Keratinocyte (primary cell): Measurements from ENCODE around the gene OGFOD3. TPM values are rescaled to one million over a fixed set of nuclear protein-coding genes. Genes with fewer than 3 reads are reported as not detected.
"Not testable (repeated sequence)": the region's sequence is repeated elsewhere in the genome, so short reads cannot be mapped to it uniquely, and the experiment has no call there.

ENCODE experiments used
- DNase-seq: peaks from one replicate; pipeline ENCODE4 v3.0.0-alpha.2; 2011; ENCODE audit warnings: low read depth, missing footprints, low spot score
- FAIRE-seq: peaks from 2 replicates; lab custom pipeline; 2011; peaks lifted over from hg19 to GRCh38; lab: Jason Lieb, UNC
- H2AFZ ChIP-seq: 2 replicates; pipeline ENCODE4 v1.6.0; 2012; ENCODE audit warnings: low read length, control low read depth, inconsistent platforms; ENCODE audit not compliant: control insufficient read depth
- H3K27ac ChIP-seq: 2 replicates; pipeline ENCODE4 v1.5.1; 2011; ENCODE audit warnings: low read length; ENCODE audit not compliant: control insufficient read depth, insufficient read depth
- H3K27me3 ChIP-seq: 3 replicates; pipeline ENCODE4 v1.6.0; 2011; ENCODE audit warnings: low read length; ENCODE audit not compliant: control insufficient read depth, insufficient read depth; ENCODE audit errors: extremely low read depth
- H3K36me3 ChIP-seq, 2 experiments: 2 replicates in 1 of 2; 3 replicates in 1 of 2; pipeline ENCODE4 v1.5.1; 2011; ENCODE audit warnings: low read length in 2 of 2, mild to moderate bottlenecking in 1 of 2; ENCODE audit not compliant: control insufficient read depth in 2 of 2, insufficient read depth in 2 of 2; ENCODE audit errors: extremely low read depth in 1 of 2
- H3K4me1 ChIP-seq: 3 replicates; pipeline ENCODE4 v1.5.1; 2011; ENCODE audit warnings: low read length; ENCODE audit not compliant: control insufficient read depth, insufficient read depth; ENCODE audit errors: extremely low read depth
- H3K4me2 ChIP-seq: 3 replicates; pipeline ENCODE4 v1.6.0; 2011; ENCODE audit warnings: low read depth, low read length; ENCODE audit not compliant: control insufficient read depth, insufficient read depth; ENCODE audit errors: extremely low read depth
- H3K4me3 ChIP-seq, 3 experiments: fragments of 200-600 bp in 1 of 3; sonication (generic) in 1 of 3; 2 replicates in 2 of 3; 3 replicates in 1 of 3; pipeline ENCODE4 v1.5.1; 2011 to 2016; ENCODE audit warnings: low read length in 3 of 3, mild to moderate bottlenecking in 3 of 3, control low read depth in 2 of 3, inconsistent platforms in 1 of 3, low read depth in 1 of 3, mixed read lengths in 1 of 3, mixed run types in 1 of 3, moderate library complexity in 1 of 3; ENCODE audit not compliant: control insufficient read depth in 2 of 3, insufficient read depth in 2 of 3; ENCODE audit errors: extremely low read depth in 1 of 3
- H3K79me2 ChIP-seq: 2 replicates; pipeline ENCODE4 v1.6.0; 2012; ENCODE audit warnings: low read length; ENCODE audit not compliant: control insufficient read depth, insufficient read depth
- H3K9ac ChIP-seq: 3 replicates; pipeline ENCODE4 v1.6.0; 2011; ENCODE audit warnings: low read length; ENCODE audit not compliant: control insufficient read depth, insufficient read depth; ENCODE audit errors: extremely low read depth
- H3K9me1 ChIP-seq: 3 replicates; pipeline ENCODE4 v1.6.0; 2011; ENCODE audit warnings: low read length; ENCODE audit not compliant: control insufficient read depth, insufficient read depth; ENCODE audit errors: extremely low read depth
- H3K9me3 ChIP-seq: 2 replicates; pipeline ENCODE4 v1.5.1; 2012; ENCODE audit warnings: low read depth, low read length; ENCODE audit not compliant: control insufficient read depth
- H4K20me1 ChIP-seq: 3 replicates; pipeline ENCODE4 v1.6.0; 2011; ENCODE audit warnings: low read length; ENCODE audit not compliant: control insufficient read depth, insufficient read depth; ENCODE audit errors: extremely low read depth
- CTCF ChIP-seq, 3 experiments: IDR thresholded peaks in 1 of 3; conservative IDR thresholded peaks in 1 of 3; optimal IDR thresholded peaks in 1 of 3; 2 replicates in 2 of 3; 3 replicates in 1 of 3; pipeline versions ENCODE3 to v1.5.1; 2011; ENCODE audit warnings: low read length in 3 of 3, mild to moderate bottlenecking in 3 of 3, moderate library complexity in 2 of 3, control low read depth in 1 of 3, inconsistent platforms in 1 of 3; ENCODE audit not compliant: insufficient read depth in 2 of 3; ENCODE audit errors: extremely low read depth in 1 of 3
- EZH2 ChIP-seq: IDR thresholded peaks from one replicate; pipeline ENCODE4 v1.6.1; 2012; ENCODE audit warnings: inconsistent platforms, mild to moderate bottlenecking, low read length, moderate library complexity
- dilution Hi-C: fragments of 300-500 bp; cut with MboI; formaldehyde crosslinking; loops from one replicate; pipeline ENCODE4 v1.7.0; 2020; ENCODE audit warnings: low sequenced_read_pairs; ENCODE audit not compliant: extremely low pct_ligation_motif_present
- polyA plus RNA-seq, 5 experiments: library from polyadenylated mRNA; depleted of rRNA in 3 of 5; stranded (reverse) in 3 of 5; stranded (forward) in 1 of 5; unstranded in 1 of 5; fragments of >200 nt; gene quantifications; 1 replicate in 1 of 5; 2 replicates in 3 of 5; 3 replicates in 1 of 5; pipeline versions ENCODE4 v1.2.1 to v1.2.3, GENCODE V29; 2011 to 2012; ENCODE audit warnings: missing spikeins in 2 of 5, low read depth in 1 of 5, low replicate concordance in 1 of 5

OGFOD3 gene
- polyA plus RNA-seq, 1 donor (not counting 4 experiments of a cell fraction or from before 2014, with no cell fraction given): 10.8 TPM

DNA sequence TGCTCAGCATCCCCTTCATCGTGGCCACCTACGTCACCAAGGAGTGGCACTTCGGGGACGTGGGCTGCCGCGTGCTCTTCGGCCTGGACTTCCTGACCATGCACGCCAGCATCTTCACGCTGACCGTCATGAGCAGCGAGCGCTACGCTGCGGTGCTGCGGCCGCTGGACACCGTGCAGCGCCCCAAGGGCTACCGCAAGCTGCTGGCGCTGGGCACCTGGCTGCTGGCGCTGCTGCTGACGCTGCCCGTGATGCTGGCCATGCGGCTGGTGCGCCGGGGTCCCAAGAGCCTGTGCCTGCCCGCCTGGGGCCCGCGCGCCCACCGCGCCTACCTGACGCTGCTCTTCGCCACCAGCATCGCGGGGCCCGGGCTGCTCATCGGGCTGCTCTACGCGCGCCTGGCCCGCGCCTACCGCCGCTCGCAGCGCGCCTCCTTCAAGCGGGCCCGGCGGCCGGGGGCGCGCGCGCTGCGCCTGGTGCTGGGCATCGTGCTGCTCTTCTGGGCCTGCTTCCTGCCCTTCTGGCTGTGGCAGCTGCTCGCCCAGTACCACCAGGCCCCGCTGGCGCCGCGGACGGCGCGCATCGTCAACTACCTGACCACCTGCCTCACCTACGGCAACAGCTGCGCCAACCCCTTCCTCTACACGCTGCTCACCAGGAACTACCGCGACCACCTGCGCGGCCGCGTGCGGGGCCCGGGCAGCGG lies 43.6 kb downstream of the OGFOD3 start:
- no peaks in the 10 kb centered on the region for H3K9me3 ChIP-seq
- H3K27ac ChIP-seq: no peak overlapping the region
- FAIRE-seq (no peak), DNase-seq (no peak)
- H3K36me3 ChIP-seq: no peaks in the 10 kb centered on the region
- no peak for TF ChIP-seq CTCF (optimal IDR thresholded peaks at IDR 0.05 in 1 of 3, IDR thresholded peaks at IDR 0.05 in 1 of 3, conservative IDR thresholded peaks at IDR 0.05 in 1 of 3; ENCODE audit: extremely low read depth in 1 of 3, insufficient read depth in 2 of 3, low read length in 3 of 3)
- TF ChIP-seq EZH2: peak; percentile 33
- no peak overlapping the region for H3K4me2 ChIP-seq
- H4K20me1 ChIP-seq: no peaks in the 10 kb centered on the region
- no peak overlapping the region for H3K4me3 ChIP-seq
- no peaks in the 10 kb centered on the region for H3K9me1 ChIP-seq
- no peak overlapping the region for H2AFZ ChIP-seq
- peaks cover 3% of the 10 kb centered on the region for H3K4me1 ChIP-seq
- no peaks in the 10 kb centered on the region for H3K79me2 ChIP-seq
- dilution Hi-C loops: no loop called here
- H3K27me3 ChIP-seq: peaks cover 83% of the 10 kb centered on the region
- no peak overlapping the region for H3K9ac ChIP-seq

- Histone ChIP-seq H3K27ac (no peak overlapping the region), H3K27me3 (peaks cover 81% of the 10 kb centered on the region), H2AFZ (no peak overlapping the region), H3K79me2 (no peaks in the 10 kb centered on the region), H3K4me2 (no peak overlapping the region), H4K20me1 (no peaks in the 10 kb centered on the region), H3K4me1 (peaks cover 3% of the 10 kb centered on the region), H3K9me1 (no peaks in the 10 kb centered on the region), H3K9ac (no peak overlapping the region), H3K4me3 (no peak overlapping the region), H3K36me3 (no peaks in the 10 kb centered on the region), H3K9me3 (no peaks in the 10 kb centered on the region)
- FAIRE-seq (no peak), DNase-seq (no peak)
- dilution Hi-C loops: no loop called here
- no peak for TF ChIP-seq CTCF (optimal IDR thresholded peaks at IDR 0.05 in 1 of 3, IDR thresholded peaks at IDR 0.05 in 1 of 3, conservative IDR thresholded peaks at IDR 0.05 in 1 of 3; ENCODE audit: extremely low read depth in 1 of 3, insufficient read depth in 2 of 3, low read length in 3 of 3)
- TF ChIP-seq EZH2: no peak
Measured at GRCh38 chr17:82373731-82374625, 44.4 kb downstream of the OGFOD3 start.

DNA sequence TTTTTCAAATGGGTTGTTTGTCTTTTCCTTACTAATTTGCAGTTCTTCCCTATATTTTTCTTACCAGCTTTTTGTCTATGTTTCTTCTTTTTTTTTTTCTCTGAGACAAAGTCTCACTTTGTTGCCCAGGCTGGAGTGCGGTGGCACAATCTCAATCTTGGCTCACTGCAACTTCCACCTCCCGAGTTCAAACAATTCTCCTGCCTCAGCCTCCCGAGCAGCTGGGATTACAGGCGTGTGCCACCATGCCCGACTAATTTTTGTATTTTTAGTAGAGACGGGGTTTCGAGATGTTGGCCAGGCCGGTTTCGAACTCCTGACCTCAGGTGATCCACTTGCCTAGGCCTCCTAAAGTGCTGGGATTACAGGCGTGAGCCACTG lies 45.3 kb downstream of the OGFOD3 start:
- H3K9me1 ChIP-seq, H3K9me3 ChIP-seq, H3K36me3 ChIP-seq, DNase-seq, H4K20me1 ChIP-seq, H3K4me3 ChIP-seq, H3K27ac ChIP-seq, H3K4me1 ChIP-seq, H3K79me2 ChIP-seq, H2AFZ ChIP-seq, dilution Hi-C loops, H3K4me2 ChIP-seq, FAIRE-seq, H3K9ac ChIP-seq: not testable (repeated sequence)
- H3K27me3 ChIP-seq: peaks cover 72% of the 10 kb centered on the region
